ENCODE measurements around the gene ITCH. TPM values are rescaled to one million over a fixed set of nuclear protein-coding genes. Genes with fewer than 3 reads are reported as not detected.

The ITCH gene
- total RNA-seq, 1 experiment from 2014 or later: 63.9 TPM

GRCh38 chr20:34435589-34435988, 72.5 kb downstream of the ITCH start:
- no peaks in the 10 kb centered on the region for H3K9me3 ChIP-seq (ENCODE audit: control insufficient read depth, insufficient read depth, low read depth, low read length)
- H3K4me3 ChIP-seq (ENCODE audit: low read depth in 2 of 2, low read length in 2 of 2): no peak overlapping the region
- no peak for ATAC-seq
- no peak overlapping the region for H3K27ac ChIP-seq (ENCODE audit: low read length)
- no peak for TF ChIP-seq CTCF (IDR thresholded peaks at IDR 0.05)
- TF ChIP-seq, protein P1, sequence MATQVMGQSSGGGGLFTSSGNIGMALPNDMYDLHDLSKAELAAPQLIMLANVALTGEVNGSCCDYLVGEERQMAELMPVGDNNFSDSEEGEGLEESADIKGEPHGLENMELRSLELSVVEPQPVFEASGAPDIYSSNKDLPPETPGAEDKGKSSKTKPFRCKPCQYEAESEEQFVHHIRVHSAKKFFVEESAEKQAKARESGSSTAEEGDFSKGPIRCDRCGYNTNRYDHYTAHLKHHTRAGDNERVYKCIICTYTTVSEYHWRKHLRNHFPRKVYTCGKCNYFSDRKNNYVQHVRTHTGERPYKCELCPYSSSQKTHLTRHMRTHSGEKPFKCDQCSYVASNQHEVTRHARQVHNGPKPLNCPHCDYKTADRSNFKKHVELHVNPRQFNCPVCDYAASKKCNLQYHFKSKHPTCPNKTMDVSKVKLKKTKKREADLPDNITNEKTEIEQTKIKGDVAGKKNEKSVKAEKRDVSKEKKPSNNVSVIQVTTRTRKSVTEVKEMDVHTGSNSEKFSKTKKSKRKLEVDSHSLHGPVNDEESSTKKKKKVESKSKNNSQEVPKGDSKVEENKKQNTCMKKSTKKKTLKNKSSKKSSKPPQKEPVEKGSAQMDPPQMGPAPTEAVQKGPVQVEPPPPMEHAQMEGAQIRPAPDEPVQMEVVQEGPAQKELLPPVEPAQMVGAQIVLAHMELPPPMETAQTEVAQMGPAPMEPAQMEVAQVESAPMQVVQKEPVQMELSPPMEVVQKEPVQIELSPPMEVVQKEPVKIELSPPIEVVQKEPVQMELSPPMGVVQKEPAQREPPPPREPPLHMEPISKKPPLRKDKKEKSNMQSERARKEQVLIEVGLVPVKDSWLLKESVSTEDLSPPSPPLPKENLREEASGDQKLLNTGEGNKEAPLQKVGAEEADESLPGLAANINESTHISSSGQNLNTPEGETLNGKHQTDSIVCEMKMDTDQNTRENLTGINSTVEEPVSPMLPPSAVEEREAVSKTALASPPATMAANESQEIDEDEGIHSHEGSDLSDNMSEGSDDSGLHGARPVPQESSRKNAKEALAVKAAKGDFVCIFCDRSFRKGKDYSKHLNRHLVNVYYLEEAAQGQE (IDR thresholded peaks at IDR 0.05; ENCODE audit: insufficient read depth in 1 of 2, low read depth in 2 of 2, low read length in 1 of 2): no peak
- TF ChIP-seq TCF7L2 (IDR thresholded peaks at IDR 0.05; ENCODE audit: low read depth, low read length): no peak
- TF ChIP-seq POLR2AphosphoS5 (IDR thresholded peaks at IDR 0.05; ENCODE audit: low read depth, low read length): no peak
- no peak for TF ChIP-seq SIN3A (IDR thresholded peaks at IDR 0.05; ENCODE audit: borderline replicate concordance, insufficient read depth, low read depth, low read length)
- no peak for DNase-seq (ENCODE audit: low read depth, low spot score)
- in situ Hi-C loops (cut with HindIII; ENCODE audit: low pct_unique_long_range_greater_than_20kb, low sequenced_read_pairs): no loop called here
- ChIA-PET POLR2A (no interaction called here), CTCF (no interaction called here)
- intact Hi-C loops (cut with micrococcal nuclease; ENCODE audit: unreplicated experiment): no loop called here
- H3K4me1 ChIP-seq (ENCODE audit: control insufficient read depth, insufficient read depth, low read length): no peaks in the 10 kb centered on the region
- H3K36me3 ChIP-seq (ENCODE audit: control insufficient read depth, insufficient read depth, low read length): peaks cover 8% of the 10 kb centered on the region; the same call in 1 of the 2 replicates
- H3K27me3 ChIP-seq (ENCODE audit: control insufficient read depth, insufficient read depth, low read length): no peaks in the 10 kb centered on the region
- no TSS peak for BruUV-seq (replicated peaks)

DNA sequence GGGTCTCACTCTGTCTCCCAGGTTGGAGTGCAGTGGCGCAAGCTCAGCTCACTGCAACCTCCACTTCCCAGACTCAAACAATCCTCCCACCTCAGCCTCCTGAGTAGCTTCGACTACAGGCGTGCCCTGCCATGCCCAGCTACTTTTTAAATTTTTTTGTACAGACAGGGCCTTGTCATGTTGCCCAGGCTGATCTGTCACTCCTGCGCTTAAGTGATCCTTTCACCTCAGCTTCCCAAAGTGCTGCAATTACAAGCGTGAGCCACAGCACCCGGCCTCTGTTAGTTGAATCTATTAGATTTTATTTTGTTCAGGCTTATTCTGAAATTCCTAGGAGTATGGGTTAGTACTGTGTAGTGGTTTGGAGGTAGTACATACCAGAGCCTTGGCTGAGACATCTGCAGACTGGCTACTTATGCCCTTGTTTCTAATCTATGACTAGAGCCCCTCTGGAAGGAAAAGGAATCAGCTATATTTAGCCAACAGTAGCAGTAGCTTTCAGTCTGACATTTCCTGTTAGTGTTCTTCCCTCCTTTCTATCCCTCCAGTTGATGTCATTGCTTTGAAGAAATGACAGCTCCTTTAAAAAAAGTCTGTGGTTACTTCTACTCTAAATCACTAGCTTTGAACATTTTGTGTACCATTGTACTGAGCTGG, 74.4 kb downstream of the ITCH start:
- in situ Hi-C loops (cut with HindIII; ENCODE audit: low pct_unique_long_range_greater_than_20kb, low sequenced_read_pairs): no loop called here
- H3K4me1 ChIP-seq (ENCODE audit: control insufficient read depth, insufficient read depth, low read length): no peaks in the 10 kb centered on the region
- ATAC-seq (no peak), DNase-seq (ENCODE audit: low read depth, low spot score) (no peak)
- H3K9me3 ChIP-seq (ENCODE audit: control insufficient read depth, insufficient read depth, low read depth, low read length): no peaks in the 10 kb centered on the region
- no peak overlapping the region for H3K27ac ChIP-seq (ENCODE audit: low read length)
- BruUV-seq (replicated peaks): no TSS peak
- no peaks in the 10 kb centered on the region for H3K27me3 ChIP-seq (ENCODE audit: control insufficient read depth, insufficient read depth, low read length)
- H3K36me3 ChIP-seq (ENCODE audit: control insufficient read depth, insufficient read depth, low read length): peaks cover 13% of the 10 kb centered on the region; the same call in 1 of the 2 replicates
- intact Hi-C loops (cut with micrococcal nuclease; ENCODE audit: unreplicated experiment): no loop called here
- no peak overlapping the region for H3K4me3 ChIP-seq (ENCODE audit: low read depth in 2 of 2, low read length in 2 of 2)
- CTCF ChIA-PET: interaction anchor here (1.6 kb wide), 1 partner anchor 125 kb away, joined by 4 read pairs; no protein-coding TSS in a partner anchor
- POLR2A ChIA-PET: interaction anchor here (0.6 kb wide), 1 partner anchor 244 kb away, joined by 7 read pairs; no protein-coding TSS in a partner anchor
- TF ChIP-seq, protein P1 (IDR thresholded peaks at IDR 0.05; ENCODE audit: insufficient read depth in 1 of 2, low read depth in 2 of 2, low read length in 1 of 2): no peak
- TF ChIP-seq SIN3A (IDR thresholded peaks at IDR 0.05; ENCODE audit: borderline replicate concordance, insufficient read depth, low read depth, low read length): no peak
- TF ChIP-seq POLR2AphosphoS5 (IDR thresholded peaks at IDR 0.05; ENCODE audit: low read depth, low read length): no peak
- no peak for TF ChIP-seq CTCF (IDR thresholded peaks at IDR 0.05)
- no peak for TF ChIP-seq TCF7L2 (IDR thresholded peaks at IDR 0.05; ENCODE audit: low read depth, low read length)
